CD4-positive, alpha-beta T cell treated with Interleukin-2 at 100 ng/mL for 4 hours (primary cell): ENCODE measurements around the gene KRT76.

Source experiments
- DNase-seq: peaks from one replicate; pipeline ENCODE4 v3.0.0-alpha.2; 2020; ENCODE audit warnings: low spot score

KRT76 gene

GRCh38 chr12:52813203-52813819 is 36.2 kb upstream of the KRT76 start:
- DNase-seq = no peak

GRCh38 chr12:52812749-52813148 is 35.6 kb upstream of the KRT76 start:
- no peak for DNase-seq

DNA sequence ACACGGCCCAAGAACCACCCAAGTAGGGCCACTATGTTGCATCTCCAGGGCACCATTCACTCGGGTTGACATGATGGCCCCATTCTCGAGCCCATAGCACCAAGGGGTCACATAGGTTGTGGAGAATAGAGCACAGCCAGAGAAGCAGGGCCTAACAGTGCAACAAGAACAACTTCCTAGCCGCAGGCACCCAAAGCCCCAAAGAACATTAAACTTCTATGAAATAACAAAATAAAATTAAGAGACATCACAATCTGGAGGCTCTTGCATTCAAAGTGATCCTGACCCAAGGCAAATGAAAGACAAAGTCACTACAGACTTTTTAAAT is 34.9 kb upstream of the KRT76 start:
- DNase-seq = no peak

DNA sequence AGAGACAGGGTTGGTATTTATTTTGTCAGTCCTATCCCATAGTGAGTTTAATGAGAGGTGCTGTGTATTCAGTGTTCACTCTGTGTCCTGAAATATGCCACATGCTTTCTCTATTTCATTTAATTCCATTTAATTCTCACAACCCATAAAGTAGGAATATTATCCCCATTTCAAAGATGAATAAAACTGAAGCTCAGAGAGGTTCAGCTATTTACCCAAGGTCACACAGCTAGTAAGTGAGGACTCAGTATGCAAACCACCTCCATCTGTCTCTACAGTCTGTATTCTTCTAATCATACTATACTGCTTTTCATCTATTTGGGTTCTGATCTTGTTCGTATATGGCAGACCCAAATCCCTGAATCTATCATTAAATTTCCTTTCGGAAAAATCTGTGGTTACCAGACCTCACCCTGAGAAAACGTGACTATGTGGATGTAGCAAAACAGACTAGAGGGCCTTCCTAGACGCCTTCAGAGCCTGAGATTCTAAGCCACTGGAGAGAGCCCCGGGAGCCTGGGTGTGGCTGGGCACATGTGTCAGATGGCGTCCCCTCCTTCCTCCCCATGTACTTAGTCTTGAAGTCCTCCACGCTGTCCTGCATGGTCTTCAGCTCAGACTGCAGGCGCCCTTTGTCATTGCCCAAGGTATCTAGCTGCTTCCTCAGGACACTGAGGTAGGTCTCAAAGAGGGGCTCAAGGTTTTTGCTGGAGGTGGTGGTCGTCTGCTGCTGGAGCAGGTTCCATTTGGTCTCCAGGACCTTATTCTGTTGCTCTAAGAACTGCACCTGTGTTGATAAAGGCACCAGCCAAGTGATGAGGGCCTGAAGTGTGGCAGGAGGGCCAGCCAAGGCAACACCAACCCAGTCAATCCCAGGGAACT is 34.3 kb upstream of the KRT76 start:
- DNase-seq = no peak

GRCh38 chr12:52810554-52810953 is 33.4 kb upstream of the KRT76 start:
- no peak for DNase-seq

DNA sequence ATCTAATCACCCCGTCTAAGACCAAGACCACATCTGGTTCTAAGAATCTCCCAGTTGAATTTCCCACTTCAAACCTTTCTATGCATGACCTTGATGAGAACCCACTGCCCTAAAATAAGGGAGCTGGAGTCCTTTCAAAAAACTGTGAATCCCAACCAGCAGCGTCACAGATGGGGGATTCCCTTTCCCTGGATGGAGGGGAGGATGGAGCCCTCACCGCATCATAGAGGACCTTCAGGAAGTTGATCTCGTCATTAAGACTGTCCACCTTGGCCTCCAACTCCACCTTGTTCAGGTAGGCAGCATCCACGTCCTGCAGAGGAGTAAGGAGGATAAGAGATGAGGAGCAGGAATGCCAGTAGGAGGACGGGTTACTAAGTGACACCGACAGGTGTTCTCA is 32.0 kb upstream of the KRT76 start:
- no peak for DNase-seq

GRCh38 chr12:52808573-52809160 is 31.5 kb upstream of the KRT76 start:
- no peak for DNase-seq

- no peak for DNase-seq
Observed at GRCh38 chr12:52807544-52808470, 30.7 kb upstream of the KRT76 start.

DNA sequence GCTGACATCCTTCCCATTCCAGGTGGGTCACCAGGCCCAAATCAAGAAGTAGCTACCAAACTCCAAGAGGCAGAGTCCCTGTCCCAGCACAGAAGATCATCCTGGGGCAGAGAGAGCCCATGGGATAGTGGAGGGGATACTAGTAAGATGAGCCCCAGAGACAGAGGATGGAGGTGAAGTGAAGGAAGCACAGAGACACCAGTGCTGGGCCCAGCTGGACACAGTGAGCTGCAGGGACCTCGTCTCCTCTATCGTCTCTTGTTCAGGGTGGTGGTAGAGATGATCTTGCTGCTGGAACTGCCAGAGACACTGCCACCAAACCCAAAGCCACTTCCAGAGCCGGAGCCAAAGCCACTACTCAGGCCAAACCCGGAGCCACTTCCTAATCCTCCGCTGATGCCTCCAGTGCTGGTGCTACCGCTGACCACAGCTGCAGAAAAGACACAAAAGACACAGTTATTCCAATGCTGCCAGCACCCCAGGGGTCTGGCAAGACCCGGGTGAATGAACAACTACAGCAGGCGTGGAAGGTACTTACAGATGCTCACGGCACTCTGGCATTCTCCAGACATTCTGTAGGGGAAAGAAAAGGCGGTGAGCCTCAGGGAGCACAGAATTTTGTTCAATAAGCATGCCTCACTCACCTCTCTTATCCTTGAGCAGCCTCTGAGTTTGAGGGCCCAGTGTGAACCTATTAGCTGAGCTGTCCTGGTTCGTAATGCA is 29.8 kb upstream of the KRT76 start:
- no peak for DNase-seq

- DNase-seq = no peak
Observed at GRCh38 chr12:52806169-52806811, 29.1 kb upstream of the KRT76 start.

DNA sequence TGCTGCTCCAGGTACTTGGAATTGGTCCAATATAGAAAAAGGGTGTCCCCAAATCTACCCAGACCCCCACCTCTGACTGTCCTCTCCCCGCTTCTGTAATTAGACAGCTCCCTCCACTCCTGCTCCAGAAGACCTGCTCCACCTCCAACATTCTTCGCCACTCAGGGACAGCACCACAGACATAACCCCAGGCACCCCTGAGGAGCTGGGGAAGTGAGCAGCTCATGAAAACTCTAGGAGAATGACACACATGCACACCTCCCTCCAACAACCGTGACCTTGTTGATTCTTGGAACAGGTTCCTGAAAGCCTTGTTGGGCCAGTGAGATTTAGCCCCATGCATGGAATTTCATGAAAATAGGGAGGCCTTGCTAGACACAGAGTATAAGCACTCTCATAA is 28.6 kb upstream of the KRT76 start:
- DNase-seq = no peak

DNA sequence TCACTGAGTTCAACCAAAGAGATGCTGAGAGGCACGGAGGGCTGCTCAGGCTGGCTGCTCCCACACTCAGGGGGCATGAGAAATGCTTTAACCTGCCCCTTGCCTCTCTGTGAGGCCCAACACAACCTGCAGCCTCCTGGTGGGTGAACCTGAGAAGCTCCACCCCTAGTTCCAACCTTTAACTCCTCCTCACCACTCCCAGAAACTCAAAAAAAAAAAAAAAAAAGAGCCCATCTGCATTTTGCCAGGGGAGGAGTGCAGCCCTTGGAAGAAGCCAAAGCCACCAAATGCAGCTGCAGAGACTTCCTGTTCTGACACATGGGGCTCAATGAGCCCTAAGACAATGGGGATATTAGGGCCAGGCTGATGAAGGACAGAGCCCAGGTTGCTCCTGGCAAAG is 27.9 kb upstream of the KRT76 start:
- DNase-seq = no peak

GRCh38 chr12:52802442-52802841 is 25.3 kb upstream of the KRT76 start:
- DNase-seq = no peak

DNA sequence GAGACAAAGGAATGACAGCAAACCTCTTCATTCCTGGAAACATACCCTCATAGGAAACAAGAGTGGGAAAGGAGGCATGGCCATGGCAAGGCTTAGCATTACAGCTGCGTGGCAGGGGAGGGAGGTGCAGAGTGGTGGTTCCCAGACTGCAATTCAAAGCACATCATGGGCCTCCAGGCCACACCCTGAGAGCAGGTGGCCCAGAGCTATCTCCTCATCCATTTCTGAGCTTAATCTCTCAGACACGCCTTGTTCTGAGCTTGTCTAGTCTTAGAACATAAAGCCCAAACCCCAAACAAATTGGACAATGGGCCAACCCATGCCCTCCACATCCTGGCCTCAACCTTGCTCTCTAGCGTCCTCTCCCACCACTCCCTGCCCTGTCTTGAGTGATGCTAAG is 24.6 kb upstream of the KRT76 start:
- no peak for DNase-seq

GRCh38 chr12:52800259-52800917 is 23.2 kb upstream of the KRT76 start:
- DNase-seq = no peak

DNA sequence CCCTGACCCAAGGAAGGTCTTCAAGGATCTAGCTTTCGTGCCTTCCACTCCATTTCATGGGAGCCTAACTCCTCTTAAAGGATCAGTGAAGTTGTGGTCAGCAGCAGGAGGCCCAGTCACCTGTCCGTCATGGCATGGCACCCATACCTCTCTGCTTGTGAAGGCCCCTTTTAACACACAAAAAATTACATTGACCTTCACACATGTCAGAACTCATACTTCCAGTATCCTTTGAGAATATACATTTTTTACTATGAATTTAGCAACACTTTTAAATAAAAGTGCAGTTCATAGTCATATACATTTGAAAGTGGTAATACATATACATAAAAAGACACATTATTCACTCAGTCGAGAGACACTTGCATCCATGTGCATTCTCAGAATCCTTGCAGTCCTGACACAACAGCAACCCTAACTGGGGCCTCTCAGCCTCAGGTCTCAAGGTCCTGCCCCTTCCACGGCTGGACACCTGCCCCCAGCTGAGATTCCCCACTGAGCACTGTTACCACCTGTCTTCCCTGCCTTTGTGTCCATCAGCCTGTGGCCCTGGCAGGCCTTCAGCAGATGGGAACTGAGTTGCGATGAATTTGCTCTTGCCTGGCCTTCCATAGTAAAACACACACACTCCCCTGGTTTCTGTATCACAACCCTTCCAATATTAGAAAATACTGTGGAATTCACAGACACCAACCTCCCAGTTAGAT is 22.5 kb upstream of the KRT76 start:
- no peak for DNase-seq

DNA sequence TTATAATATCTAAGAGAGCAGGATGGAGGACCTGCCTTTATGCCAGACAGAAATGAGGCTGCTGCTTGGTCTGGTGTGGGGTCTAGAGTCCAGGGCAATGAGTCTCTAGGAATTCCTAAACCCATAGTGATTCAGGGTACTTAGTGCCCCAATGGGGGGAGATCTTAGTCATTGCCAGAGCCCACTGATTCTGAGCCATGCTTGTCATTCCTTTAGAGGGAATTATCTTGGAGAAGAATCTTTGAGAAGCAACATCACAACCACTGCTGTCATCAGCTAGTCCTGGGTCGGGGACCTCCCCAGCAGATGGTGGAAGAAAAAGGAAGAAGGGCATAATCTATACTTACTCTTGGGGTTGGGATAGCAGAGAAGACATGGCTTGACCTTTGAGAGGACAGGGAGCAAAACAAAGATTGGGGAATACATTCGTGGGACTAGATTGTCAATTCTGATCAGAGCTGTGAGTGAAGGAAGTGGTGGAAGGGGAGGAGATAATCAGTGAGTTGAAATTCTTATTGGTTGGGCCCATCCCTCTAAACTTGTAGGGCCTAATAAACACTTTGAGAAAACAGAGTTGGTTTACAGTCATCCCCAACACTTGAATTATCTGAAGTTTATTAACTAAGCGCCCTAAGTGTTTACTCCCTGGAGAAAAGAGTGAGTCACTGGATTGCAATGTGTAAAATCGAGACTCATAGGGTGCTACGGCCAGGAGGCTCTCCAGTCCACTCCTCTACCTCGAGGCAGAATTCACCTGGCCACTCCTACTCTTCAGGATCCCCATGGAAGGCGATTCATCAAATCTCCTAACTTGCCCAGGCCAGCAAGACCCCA is 21.7 kb upstream of the KRT76 start:
- DNase-seq = no peak

GRCh38 chr12:52798003-52798670 is 21.0 kb upstream of the KRT76 start:
- no peak for DNase-seq

DNA sequence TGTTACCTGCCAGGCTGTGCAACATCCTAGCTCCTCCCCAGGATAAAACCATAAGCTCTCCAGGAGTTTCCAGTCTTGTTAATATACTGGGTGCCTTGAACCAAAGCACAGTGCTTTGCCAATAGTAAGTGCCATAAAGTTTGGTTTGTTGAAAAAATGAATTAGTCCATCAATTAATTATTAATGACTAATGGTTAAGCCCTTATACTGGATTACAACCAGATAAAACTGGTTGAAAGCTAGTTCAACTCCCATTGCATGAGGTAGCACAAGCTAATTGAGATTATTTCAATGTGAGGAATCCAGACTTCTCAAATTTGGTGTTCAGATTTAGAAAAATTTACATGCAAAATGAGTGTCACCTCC is 20.4 kb upstream of the KRT76 start:
- DNase-seq = no peak
